ENCODE results near the gene UIMC1. TPM values are rescaled to one million over a fixed set of nuclear protein-coding genes. Genes with fewer than 3 reads are reported as not detected.
A peak's percentile ranks its signal among the peaks of the same experiment; 100 is the strongest.

The UIMC1 gene
- total and polyA plus RNA-seq, 2 of the 13 experiments (the other 11 are each of a cell fraction or from before 2014, with no cell fraction given) = 18.9 to 32.7 TPM

GRCh38 chr5:177022386-177023302 lies 16.1 kb upstream of the UIMC1 start, which contains the start of gene ZNF346 (continued):
- TF ChIP-seq NR2F2 (IDR thresholded peaks at IDR 0.05; ENCODE audit: borderline replicate concordance, low read depth) (no peak), MXD3 (CRISPR knock-in tag; IDR thresholded peaks at IDR 0.05) (peak; percentile 77; the same call in 1 of the 2 replicates), DBP (CRISPR knock-in tag; IDR thresholded peaks at IDR 0.05; ENCODE audit: not compliant biosample characterization) (peak; percentile 31), SIX1 (CRISPR knock-in tag; IDR thresholded peaks at IDR 0.05; ENCODE audit: borderline replicate concordance) (peak; percentile 44; the same call in 1 of the 2 replicates), ZNF841 (CRISPR knock-in tag; IDR thresholded peaks at IDR 0.05; ENCODE audit: borderline replicate concordance) (no peak), TBP (CRISPR knock-in tag; IDR thresholded peaks at IDR 0.05) (no peak), ARNT (IDR thresholded peaks at IDR 0.05) (no peak), TCF7 (IDR thresholded peaks at IDR 0.05; ENCODE audit: low read depth) (no peak), ZNF775 (CRISPR knock-in tag; IDR thresholded peaks at IDR 0.05; ENCODE audit: borderline replicate concordance) (no peak), ZNF644 (CRISPR knock-in tag; IDR thresholded peaks at IDR 0.05; ENCODE audit: low read depth) (no peak), ZNF704 (CRISPR knock-in tag; IDR thresholded peaks at IDR 0.05; ENCODE audit: borderline replicate concordance) (no peak), RFX5 (IDR thresholded peaks at IDR 0.05; ENCODE audit: low read depth, low read length) (no peak), ZFP36 (IDR thresholded peaks at IDR 0.05; ENCODE audit: borderline replicate concordance, low read depth, low read length, partially characterized antibody) (no peak), ZNF44 (CRISPR knock-in tag; IDR thresholded peaks at IDR 0.05) (no peak), MED8 (CRISPR knock-in tag; IDR thresholded peaks at IDR 0.05; ENCODE audit: insufficient replicate concordance) (peak; percentile 42), ZNF652 (CRISPR knock-in tag; IDR thresholded peaks at IDR 0.05; ENCODE audit: borderline replicate concordance, low read depth) (no peak), FOXO1 (CRISPR knock-in tag; IDR thresholded peaks at IDR 0.05) (peak; percentile 39; the same call in 1 of the 2 replicates), ZNF414 (CRISPR knock-in tag; IDR thresholded peaks at IDR 0.05) (0 out of 2 replicates have a peak, but pooled peaks have one; percentile 29), ARID3A (IDR thresholded peaks at IDR 0.05; ENCODE audit: low read depth, low read length) (no peak), ZIK1 (CRISPR knock-in tag; IDR thresholded peaks at IDR 0.05; ENCODE audit: borderline replicate concordance, low read depth) (no peak), AHR (CRISPR knock-in tag; IDR thresholded peaks at IDR 0.05) (no peak), STAG1 (CRISPR knock-in tag; IDR thresholded peaks at IDR 0.05) (peak; percentile 16; the same call in 1 of the 2 replicates), MYPOP (CRISPR knock-in tag; IDR thresholded peaks at IDR 0.05) (peak; percentile 81), ZNF749 (CRISPR knock-in tag; IDR thresholded peaks at IDR 0.05; ENCODE audit: borderline replicate concordance) (peak; percentile 55; the same call in 1 of the 2 replicates)
